Uterus (tissue), 2 donors: Measurements from ENCODE around the gene LRTM2.

Experiments used
- POLR2A ChIP-seq, 2 donors: fragments of 450-650 bp; IDR thresholded peaks; one replicate each; pipeline ENCODE4 v1.6.1; 2016; ENCODE audit warnings: antibody characterized with exemption in 2 of 2, mild to moderate bottlenecking in 1 of 2, moderate library complexity in 1 of 2
- TF ChIP-seq, protein P1 (sequence below), 4 experiments: fragments of 200-600 bp in 2 of 4; fragments of 450-650 bp in 2 of 4; sonication (generic) in 2 of 4; IDR thresholded peaks; one replicate each; pipeline ENCODE4 v1.5.1; 2016 to 2019; ENCODE audit warnings: antibody characterized with exemption in 4 of 4, mild to moderate bottlenecking in 2 of 4, moderate library complexity in 1 of 4

DNA sequence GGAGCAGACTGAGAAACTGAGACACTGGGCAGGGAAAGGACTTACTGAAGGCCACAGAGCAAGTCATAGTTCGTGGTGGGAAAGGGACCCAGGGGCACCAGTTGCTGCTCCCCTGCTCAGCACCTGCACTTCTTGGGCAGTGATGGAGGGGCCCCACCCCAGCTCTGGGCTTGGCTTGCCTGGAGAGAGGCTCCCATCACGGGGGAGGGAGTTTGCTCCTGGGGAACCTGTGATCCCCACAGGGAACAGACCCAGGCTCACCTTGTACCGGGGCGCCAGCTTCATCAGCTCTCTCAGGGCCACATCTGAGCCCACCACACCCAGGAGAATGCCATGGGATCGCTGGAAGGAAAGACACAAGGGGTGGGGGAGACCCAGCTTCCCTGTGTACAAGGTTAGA is 58.3 kb downstream of the LRTM2 start:
- TF ChIP-seq POLR2A (IDR thresholded peaks at IDR 0.05): no peak
- TF ChIP-seq, protein P1, sequence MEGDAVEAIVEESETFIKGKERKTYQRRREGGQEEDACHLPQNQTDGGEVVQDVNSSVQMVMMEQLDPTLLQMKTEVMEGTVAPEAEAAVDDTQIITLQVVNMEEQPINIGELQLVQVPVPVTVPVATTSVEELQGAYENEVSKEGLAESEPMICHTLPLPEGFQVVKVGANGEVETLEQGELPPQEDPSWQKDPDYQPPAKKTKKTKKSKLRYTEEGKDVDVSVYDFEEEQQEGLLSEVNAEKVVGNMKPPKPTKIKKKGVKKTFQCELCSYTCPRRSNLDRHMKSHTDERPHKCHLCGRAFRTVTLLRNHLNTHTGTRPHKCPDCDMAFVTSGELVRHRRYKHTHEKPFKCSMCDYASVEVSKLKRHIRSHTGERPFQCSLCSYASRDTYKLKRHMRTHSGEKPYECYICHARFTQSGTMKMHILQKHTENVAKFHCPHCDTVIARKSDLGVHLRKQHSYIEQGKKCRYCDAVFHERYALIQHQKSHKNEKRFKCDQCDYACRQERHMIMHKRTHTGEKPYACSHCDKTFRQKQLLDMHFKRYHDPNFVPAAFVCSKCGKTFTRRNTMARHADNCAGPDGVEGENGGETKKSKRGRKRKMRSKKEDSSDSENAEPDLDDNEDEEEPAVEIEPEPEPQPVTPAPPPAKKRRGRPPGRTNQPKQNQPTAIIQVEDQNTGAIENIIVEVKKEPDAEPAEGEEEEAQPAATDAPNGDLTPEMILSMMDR (IDR thresholded peaks at IDR 0.05): no peak
